PC-9 (cell line): ENCODE data around the gene WNT9A.

ENCODE experiments used
- EZH2 ChIP-seq: fragments of 200-600 bp; sonication (generic); IDR thresholded peaks from 2 replicates; pipeline ENCODE4 v1.8.0; 2017; ENCODE audit warnings: antibody characterized with exemption, low read depth
- TF ChIP-seq, protein P1 (sequence below): fragments of 200-600 bp; sonication (generic); conservative IDR thresholded peaks from 2 replicates; pipeline ENCODE4 v1.6.1; 2017; ENCODE audit warnings: mixed run types, antibody characterized with exemption, mild to moderate bottlenecking, moderate library complexity

DNA sequence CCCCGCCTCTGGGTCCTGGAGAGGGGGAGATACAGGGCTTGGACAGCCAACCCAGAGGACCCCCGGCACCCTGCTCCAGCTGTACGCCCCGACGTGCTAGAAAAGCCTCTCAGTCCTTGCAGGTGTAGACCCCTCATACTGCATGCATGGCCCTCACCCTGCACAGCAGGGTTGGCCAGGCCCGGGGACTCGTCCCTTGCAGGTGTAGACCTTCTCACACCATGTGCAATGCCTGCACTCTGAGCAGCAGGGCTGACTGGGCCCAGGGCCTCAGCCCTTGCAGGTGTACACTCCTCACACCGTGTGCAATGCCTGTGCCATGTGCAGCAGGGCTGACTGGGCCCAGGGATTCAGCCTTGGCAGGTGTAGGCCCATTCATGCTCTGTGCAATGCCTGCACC lies 26.8 kb downstream of the WNT9A start:
- TF ChIP-seq, protein P1, sequence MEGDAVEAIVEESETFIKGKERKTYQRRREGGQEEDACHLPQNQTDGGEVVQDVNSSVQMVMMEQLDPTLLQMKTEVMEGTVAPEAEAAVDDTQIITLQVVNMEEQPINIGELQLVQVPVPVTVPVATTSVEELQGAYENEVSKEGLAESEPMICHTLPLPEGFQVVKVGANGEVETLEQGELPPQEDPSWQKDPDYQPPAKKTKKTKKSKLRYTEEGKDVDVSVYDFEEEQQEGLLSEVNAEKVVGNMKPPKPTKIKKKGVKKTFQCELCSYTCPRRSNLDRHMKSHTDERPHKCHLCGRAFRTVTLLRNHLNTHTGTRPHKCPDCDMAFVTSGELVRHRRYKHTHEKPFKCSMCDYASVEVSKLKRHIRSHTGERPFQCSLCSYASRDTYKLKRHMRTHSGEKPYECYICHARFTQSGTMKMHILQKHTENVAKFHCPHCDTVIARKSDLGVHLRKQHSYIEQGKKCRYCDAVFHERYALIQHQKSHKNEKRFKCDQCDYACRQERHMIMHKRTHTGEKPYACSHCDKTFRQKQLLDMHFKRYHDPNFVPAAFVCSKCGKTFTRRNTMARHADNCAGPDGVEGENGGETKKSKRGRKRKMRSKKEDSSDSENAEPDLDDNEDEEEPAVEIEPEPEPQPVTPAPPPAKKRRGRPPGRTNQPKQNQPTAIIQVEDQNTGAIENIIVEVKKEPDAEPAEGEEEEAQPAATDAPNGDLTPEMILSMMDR = no peak
- TF ChIP-seq EZH2 = no peak
